K562 (cell line): ENCODE data around the gene PODXL.

Experiments
- ASH1L ChIP-seq: fragments of 450-650 bp; IDR thresholded peaks from 2 replicates; pipeline ENCODE4 v1.6.1; 2018; ENCODE audit warnings: borderline replicate concordance, mild to moderate bottlenecking, low read depth; ENCODE audit not compliant: partially characterized antibody
- ATF7 ChIP-seq: fragments of 450-650 bp; IDR thresholded peaks from 2 replicates; pipeline ENCODE4 v1.7.1; 2014; ENCODE audit warnings: mild to moderate bottlenecking, moderate library complexity
- MAZ ChIP-seq, 2 experiments: fragments of 450-650 bp in 1 of 2; sonication (generic) in 1 of 2; formaldehyde crosslinking; IDR thresholded peaks in 1 of 2; conservative IDR thresholded peaks in 1 of 2; 2 replicates each; pipeline versions ENCODE4 v1.4.0 to v1.5.0; 2020; ENCODE audit warnings: mild to moderate bottlenecking in 1 of 2, missing genetic modification reagents in 1 of 2
- POLR2A ChIP-seq: fragments of 450-650 bp; conservative IDR thresholded peaks from 2 replicates; pipeline ENCODE4 v1.6.1; 2016
- SUPT5H ChIP-seq: fragments of 450-650 bp; IDR thresholded peaks from 2 replicates; pipeline ENCODE4 v1.6.1; 2016
- ZNF384 ChIP-seq: IDR thresholded peaks from 2 replicates; pipeline ENCODE4 v1.6.1; 2012; ENCODE audit warnings: low read depth, low read length, improper control_type of control experiment

- TF ChIP-seq ATF7, result no peak
- no peak for TF ChIP-seq MAZ (CRISPR knock-in tag; conservative IDR thresholded peaks at IDR 0.05 in 1 of 2, IDR thresholded peaks at IDR 0.05 in 1 of 2)
- no peak for TF ChIP-seq ASH1L
- TF ChIP-seq POLR2A, result no peak
- no peak for TF ChIP-seq SUPT5H
- TF ChIP-seq ZNF384, result no peak
These were observed 15.8 kb downstream of the PODXL start for GRCh38 chr7:131540491-131541162.
